ENCODE results near the gene PPP4R3A.
A peak's percentile ranks its signal among the peaks of the same experiment; 100 is the strongest.
"Not testable (repeated sequence)": the region's sequence is repeated elsewhere in the genome, so short reads cannot be mapped to it uniquely, and the experiment has no call there.

The PPP4R3A gene
- 266 to 335 (median 331) reads per million in 3 experiments for total RNA-seq

- DNase-seq, result peak; percentile 94
These were observed at the start of gene PPP4R3A for GRCh38 chr14:91510171-91511042. Gene PPP4R3A, minus strand, starts transcription at chr14:91510310. Its CDS starts 663 bp downstream, at chr14:91509647.

GRCh38 chr14:91555531-91555930, 45.4 kb upstream of the PPP4R3A start:
- no peak for DNase-seq

- DNase-seq, result no peak
These were observed 44.6 kb upstream of the PPP4R3A start for GRCh38 chr14:91554535-91555332.

- no peak for DNase-seq
These were observed 38.0 kb upstream of the PPP4R3A start for GRCh38 chr14:91548108-91548507.

- DNase-seq, result no peak
These were observed 36.0 kb upstream of the PPP4R3A start for GRCh38 chr14:91545946-91546716.

GRCh38 chr14:91545204-91545603, 35.1 kb upstream of the PPP4R3A start:
- no peak for DNase-seq

- DNase-seq, result no peak
These were observed 26.2 kb upstream of the PPP4R3A start for GRCh38 chr14:91536327-91536726.

- DNase-seq, result not testable (repeated sequence)
These were observed 23.9 kb upstream of the PPP4R3A start for GRCh38 chr14:91534059-91534458.

- no peak for DNase-seq
These were observed 23.5 kb upstream of the PPP4R3A start for GRCh38 chr14:91533623-91534022.

GRCh38 chr14:91523972-91524371, 13.9 kb upstream of the PPP4R3A start:
- no peak for DNase-seq

GRCh38 chr14:91521061-91521640, 11.0 kb upstream of the PPP4R3A start:
- no peak for DNase-seq

GRCh38 chr14:91520138-91520537, 10.0 kb upstream of the PPP4R3A start:
- no peak for DNase-seq

GRCh38 chr14:91519239-91520036, 9.3 kb upstream of the PPP4R3A start:
- no peak for DNase-seq

- no peak for DNase-seq
These were observed 6.7 kb upstream of the PPP4R3A start for GRCh38 chr14:91516663-91517388.

- DNase-seq, result no peak
These were observed 5.9 kb upstream of the PPP4R3A start for GRCh38 chr14:91515979-91516378.

GRCh38 chr14:91511043-91511383, 903 bp upstream of the PPP4R3A start:
- no peak for DNase-seq

GRCh38 chr14:91509878-91510170, 286 bp downstream of the PPP4R3A start:
- no peak for DNase-seq

- DNase-seq, result no peak
These were observed 830 bp downstream of the PPP4R3A start for GRCh38 chr14:91509083-91509877.

- no peak for DNase-seq
These were observed 2.0 kb downstream of the PPP4R3A start for GRCh38 chr14:91508105-91508504.

- no peak for DNase-seq
These were observed 3.9 kb downstream of the PPP4R3A start for GRCh38 chr14:91506226-91506625.
